ENCODE data around the gene COX11. TPM values are rescaled to one million over a fixed set of nuclear protein-coding genes. Genes with fewer than 3 reads are reported as not detected.

Gene COX11
- total RNA-seq, 4 donors from 2014 or later: 18.9 to 64.3 (median 35.3) TPM

DNA sequence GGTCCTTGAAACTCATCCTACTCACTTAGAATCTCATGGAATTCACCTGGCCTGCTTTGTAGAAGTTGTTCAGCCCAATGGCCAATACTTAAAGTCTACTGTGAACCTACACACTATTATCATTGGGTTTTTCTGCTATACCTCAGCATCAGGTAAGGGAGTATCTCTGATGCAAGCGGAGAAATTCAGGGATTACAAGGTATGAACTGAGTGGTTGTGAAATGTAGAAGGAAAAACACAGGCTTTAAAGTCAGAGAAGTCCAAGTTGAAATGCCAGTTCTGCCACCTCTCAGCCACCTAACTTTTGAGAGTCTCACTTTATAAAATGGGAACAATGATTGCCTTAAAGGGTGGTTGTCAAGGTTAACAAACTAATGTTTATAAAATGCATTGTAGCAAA lies 31.0 kb downstream of the COX11 start:
- no peak overlapping the region for H3K4me3 ChIP-seq
- DNase-seq: no peak
- no peak overlapping the region for H3K27ac ChIP-seq
- no peaks in the 10 kb centered on the region for H3K4me1 ChIP-seq
- intact Hi-C loops (cut with DNase I): no loop called here
- peaks cover 0 to 85% (median 0%) of the 10 kb centered on the region in 3 donors for H3K36me3 ChIP-seq
- no peak for TF ChIP-seq POLR2A (IDR thresholded peaks at IDR 0.05)
- TF ChIP-seq, protein P1, sequence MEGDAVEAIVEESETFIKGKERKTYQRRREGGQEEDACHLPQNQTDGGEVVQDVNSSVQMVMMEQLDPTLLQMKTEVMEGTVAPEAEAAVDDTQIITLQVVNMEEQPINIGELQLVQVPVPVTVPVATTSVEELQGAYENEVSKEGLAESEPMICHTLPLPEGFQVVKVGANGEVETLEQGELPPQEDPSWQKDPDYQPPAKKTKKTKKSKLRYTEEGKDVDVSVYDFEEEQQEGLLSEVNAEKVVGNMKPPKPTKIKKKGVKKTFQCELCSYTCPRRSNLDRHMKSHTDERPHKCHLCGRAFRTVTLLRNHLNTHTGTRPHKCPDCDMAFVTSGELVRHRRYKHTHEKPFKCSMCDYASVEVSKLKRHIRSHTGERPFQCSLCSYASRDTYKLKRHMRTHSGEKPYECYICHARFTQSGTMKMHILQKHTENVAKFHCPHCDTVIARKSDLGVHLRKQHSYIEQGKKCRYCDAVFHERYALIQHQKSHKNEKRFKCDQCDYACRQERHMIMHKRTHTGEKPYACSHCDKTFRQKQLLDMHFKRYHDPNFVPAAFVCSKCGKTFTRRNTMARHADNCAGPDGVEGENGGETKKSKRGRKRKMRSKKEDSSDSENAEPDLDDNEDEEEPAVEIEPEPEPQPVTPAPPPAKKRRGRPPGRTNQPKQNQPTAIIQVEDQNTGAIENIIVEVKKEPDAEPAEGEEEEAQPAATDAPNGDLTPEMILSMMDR (IDR thresholded peaks at IDR 0.05): no peak
- 83 to 93% methylated on average over 1 of the region's 1 CpG for WGBS, 2 donors
- H3K27me3 ChIP-seq: no peaks in the 10 kb centered on the region
- H3K9me3 ChIP-seq: no peaks in the 10 kb centered on the region

- TF ChIP-seq, protein P1 (IDR thresholded peaks at IDR 0.05): no peak
- TF ChIP-seq POLR2A (IDR thresholded peaks at IDR 0.05): no peak
- intact Hi-C loops (cut with DNase I): no loop called here
- peaks cover 0 to 85% (median 0%) of the 10 kb centered on the region in 3 donors for H3K36me3 ChIP-seq
- H3K9me3 ChIP-seq: no peaks in the 10 kb centered on the region
- H3K4me1 ChIP-seq: no peaks in the 10 kb centered on the region
- no peak overlapping the region for H3K4me3 ChIP-seq
- 68 to 70% methylated on average over 5 of the region's 5 CpGs for WGBS, 2 donors
- H3K27ac ChIP-seq: no peak overlapping the region
- no peaks in the 10 kb centered on the region for H3K27me3 ChIP-seq
- DNase-seq: no peak
Observed at GRCh38 chr17:54937018-54937417, 31.4 kb downstream of the COX11 start.

DNA sequence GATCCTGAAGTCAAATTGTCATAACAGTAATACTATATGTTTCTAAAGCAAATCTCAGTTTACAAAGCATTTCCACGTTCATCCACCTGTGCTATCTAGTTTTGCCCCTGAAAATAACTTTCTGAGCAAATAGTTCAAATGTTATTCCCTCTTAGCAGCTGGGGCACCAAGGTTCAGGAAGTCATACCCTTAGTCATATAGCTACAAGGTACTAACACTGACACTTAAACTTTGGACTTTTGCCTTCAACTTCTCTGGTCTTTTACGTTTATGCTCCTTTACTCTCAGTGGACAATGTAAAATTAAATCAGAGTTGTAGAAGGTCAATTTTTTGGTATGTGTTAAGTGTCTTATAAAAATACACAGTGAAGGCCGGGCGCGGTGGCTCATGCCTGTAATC lies 33.0 kb downstream of the COX11 start:
- DNase-seq: no peak
- H3K27me3 ChIP-seq: no peaks in the 10 kb centered on the region
- intact Hi-C loops (cut with DNase I): no loop called here
- WGBS, 2 donors: 62 to 88% methylated on average over 2 to 5 of the region's 5 CpGs
- no peak overlapping the region for H3K4me3 ChIP-seq
- H3K36me3 ChIP-seq: peaks cover 0 to 96% (median 0%) of the 10 kb centered on the region in 3 donors
- no peaks in the 10 kb centered on the region for H3K9me3 ChIP-seq
- H3K27ac ChIP-seq: no peak overlapping the region
- no peak for TF ChIP-seq POLR2A (IDR thresholded peaks at IDR 0.05)
- TF ChIP-seq, protein P1 (IDR thresholded peaks at IDR 0.05): no peak
- no peaks in the 10 kb centered on the region for H3K4me1 ChIP-seq

DNA sequence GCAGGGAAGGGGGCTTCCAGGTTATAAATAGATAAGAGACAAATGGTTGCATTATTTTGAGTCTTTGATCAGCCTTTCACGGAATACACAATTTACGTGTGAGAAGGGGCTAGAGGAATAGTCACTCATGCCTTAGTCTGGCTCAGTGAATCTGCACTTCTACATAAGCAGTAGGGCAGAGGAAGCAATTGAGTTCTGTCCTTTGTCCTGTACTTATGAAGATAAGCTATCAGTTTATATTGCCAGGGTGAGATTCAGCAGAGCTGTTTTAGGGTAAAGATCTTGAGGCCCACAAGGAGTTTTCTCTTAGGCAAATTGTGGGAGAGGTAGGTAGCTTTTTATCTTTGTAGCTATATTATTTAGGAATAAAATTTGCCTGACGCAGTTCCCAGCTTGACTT lies 34.5 kb downstream of the COX11 start:
- Histone ChIP-seq H3K4me3 (no peak overlapping the region), H3K27me3 (no peaks in the 10 kb centered on the region), H3K4me1 (no peaks in the 10 kb centered on the region), H3K27ac (no peak overlapping the region), H3K9me3 (no peaks in the 10 kb centered on the region), H3K36me3 (peaks cover 0 to 94% (median 0%) of the 10 kb centered on the region in 3 donors)
- 80 to 87% methylated on average over 3 of the region's 3 CpGs for WGBS, 2 donors
- no peak for TF ChIP-seq POLR2A (IDR thresholded peaks at IDR 0.05)
- TF ChIP-seq, protein P1 (IDR thresholded peaks at IDR 0.05): no peak
- DNase-seq: no peak
- intact Hi-C loops (cut with DNase I): no loop called here

DNA sequence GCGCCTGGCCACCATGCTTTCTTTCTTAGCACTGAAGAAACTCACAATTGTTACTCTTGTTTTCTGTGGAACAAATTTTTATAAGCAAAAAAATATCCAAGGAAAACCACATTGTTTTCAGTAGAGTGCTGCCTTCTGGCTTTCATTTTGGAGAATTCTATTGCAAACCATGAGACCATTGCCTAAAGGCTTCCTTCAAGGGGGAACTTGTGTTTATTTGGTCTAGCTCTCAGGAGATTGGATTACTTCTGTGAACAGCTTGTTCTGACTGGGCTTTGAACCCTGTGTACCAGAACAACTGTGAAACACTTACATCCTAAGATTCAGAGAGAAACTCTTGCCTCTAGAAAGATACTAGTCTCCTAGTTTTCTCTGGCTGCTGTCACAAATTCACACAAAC lies 35.7 kb downstream of the COX11 start:
- peaks cover 0 to 91% (median 0%) of the 10 kb centered on the region in 3 donors for H3K36me3 ChIP-seq
- no peak for DNase-seq
- H3K9me3 ChIP-seq: no peaks in the 10 kb centered on the region
- intact Hi-C loops (cut with DNase I): no loop called here
- WGBS, 2 donors: 94 to 100% methylated on average over 1 of the region's 1 CpG
- H3K27me3 ChIP-seq: no peaks in the 10 kb centered on the region
- no peak overlapping the region for H3K27ac ChIP-seq
- H3K4me3 ChIP-seq: no peak overlapping the region
- TF ChIP-seq, protein P1 (IDR thresholded peaks at IDR 0.05): no peak
- no peak for TF ChIP-seq POLR2A (IDR thresholded peaks at IDR 0.05)
- no peaks in the 10 kb centered on the region for H3K4me1 ChIP-seq
